Epithelial cell of esophagus (primary cell): ENCODE results near the gene EPB42.
A peak's percentile ranks its signal among the peaks of the same experiment; 100 is the strongest.

Experiments used
- DNase-seq: peaks from one replicate; pipeline ENCODE4 v3.0.0; 2010; ENCODE audit warnings: low read depth
- H3K4me3 ChIP-seq: 2 replicates; pipeline ENCODE4 v1.5.1; 2011; ENCODE audit warnings: mild to moderate bottlenecking, low read length, control low read depth
- CTCF ChIP-seq: IDR thresholded peaks from 2 replicates; pipeline ENCODE4 v1.5.1; 2011; ENCODE audit warnings: low read depth, mild to moderate bottlenecking, low read length, control low read depth, inconsistent platforms; ENCODE audit not compliant: insufficient read depth; ENCODE audit errors: missing control alignments

Gene EPB42

GRCh38 chr15:43260011-43260615 lies 39.3 kb upstream of the EPB42 start:
- no peak overlapping the region for H3K4me3 ChIP-seq
- no peak for DNase-seq
- no peak for TF ChIP-seq CTCF

DNA sequence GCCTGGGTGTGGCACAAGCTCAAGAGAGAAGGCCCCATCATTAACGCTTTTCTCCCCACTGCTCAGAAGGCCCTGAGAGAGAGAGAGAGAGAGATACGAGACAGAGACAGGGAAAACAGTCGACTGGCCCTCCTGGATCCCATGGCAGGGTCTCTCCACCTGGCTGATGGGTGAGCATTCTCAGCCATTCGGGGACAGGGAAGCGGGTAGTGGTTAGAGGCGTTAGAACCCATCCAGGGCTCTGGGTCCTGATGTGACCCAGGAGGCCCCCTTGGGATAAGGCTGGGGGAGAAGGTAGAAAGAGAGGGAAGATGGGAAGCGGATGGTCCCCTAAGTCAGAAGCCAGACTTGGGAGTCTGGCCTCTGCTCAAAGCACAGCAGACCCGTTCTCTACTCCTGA lies 38.0 kb upstream of the EPB42 start:
- no peak for DNase-seq
- no peak for TF ChIP-seq CTCF
- no peak overlapping the region for H3K4me3 ChIP-seq

- no peak for DNase-seq
- H3K4me3 ChIP-seq = no peak overlapping the region
- TF ChIP-seq CTCF = no peak
These were observed 35.5 kb upstream of the EPB42 start for GRCh38 chr15:43256341-43256740.

- no peak for TF ChIP-seq CTCF
- H3K4me3 ChIP-seq = no peak overlapping the region
- no peak for DNase-seq
These were observed 34.6 kb upstream of the EPB42 start for GRCh38 chr15:43255376-43255775.

GRCh38 chr15:43253431-43254403 lies 32.9 kb upstream of the EPB42 start:
- H3K4me3 ChIP-seq = no peak overlapping the region
- TF ChIP-seq CTCF = no peak
- DNase-seq = peak; percentile 95

DNA sequence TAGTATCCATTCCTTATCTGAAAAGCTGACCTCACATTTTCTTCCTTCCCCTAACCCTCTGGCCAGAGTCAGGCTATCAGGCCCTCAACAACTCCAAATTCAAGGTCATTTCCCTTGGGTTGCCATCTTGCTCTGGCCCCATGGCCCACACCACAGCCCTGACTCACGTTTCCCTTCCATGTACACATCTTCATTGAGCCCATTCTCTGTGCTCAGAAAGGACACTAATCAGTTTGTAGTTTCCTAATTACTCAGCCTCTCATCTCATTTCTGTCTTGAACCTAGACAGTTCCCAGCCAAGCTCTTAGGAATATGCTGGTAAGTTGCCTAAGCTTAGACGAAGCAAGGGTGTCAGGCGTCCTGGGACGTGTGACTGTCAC lies 31.0 kb upstream of the EPB42 start:
- H3K4me3 ChIP-seq = no peak overlapping the region
- no peak for DNase-seq
- no peak for TF ChIP-seq CTCF
